ENCODE results near the gene PRDX5.
A peak's percentile ranks its signal among the peaks of the same experiment; 100 is the strongest.

PRDX5 gene

DNA sequence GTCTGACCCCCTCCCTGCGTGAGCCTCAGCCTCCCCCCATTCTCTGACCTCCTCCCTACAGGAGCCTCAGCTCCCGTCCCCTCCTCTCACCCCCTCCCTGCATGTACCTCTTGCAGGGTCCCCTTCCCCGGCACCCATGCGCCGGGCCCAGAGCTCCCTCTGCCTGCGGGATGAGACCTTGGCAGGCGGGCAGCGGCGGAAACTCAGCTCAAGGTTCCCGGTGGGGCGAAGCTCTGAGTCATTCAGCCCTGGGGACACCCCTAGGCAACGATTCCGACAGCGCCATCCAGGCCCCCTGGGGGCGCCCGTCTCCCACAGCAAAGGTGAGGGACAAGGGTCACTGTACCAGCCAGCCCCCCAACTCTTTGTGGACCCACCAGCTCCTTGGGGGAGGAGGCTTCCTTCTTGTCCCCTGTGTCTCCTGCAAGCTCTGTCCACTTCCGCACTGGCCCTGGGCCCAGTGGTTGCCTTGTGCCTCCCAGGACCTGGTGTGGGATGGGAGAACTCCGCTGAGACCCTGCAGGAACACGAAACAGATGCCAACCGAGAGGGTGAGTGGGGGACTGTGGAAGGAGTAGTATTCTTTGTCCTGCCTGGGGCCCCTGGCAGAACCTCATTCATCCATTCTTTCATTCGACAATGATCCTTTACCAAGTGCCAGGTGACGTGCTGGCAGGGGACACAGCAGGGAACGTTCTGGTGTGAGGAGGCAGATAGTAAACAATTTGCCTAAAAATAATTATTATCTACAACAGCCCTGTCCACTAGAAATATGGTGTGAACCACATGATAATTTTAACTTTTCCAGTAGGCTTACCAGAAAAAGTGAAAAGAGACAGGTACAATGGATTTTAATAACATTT is 37.4 kb downstream of the PRDX5 start:
- peak overlapping the region; percentile 26 for H3K4me3 ChIP-seq (ENCODE audit: control insufficient read depth, low read depth, low read length)
- peak; percentile 76 for DNase-seq (ENCODE audit: low read depth)
- TF ChIP-seq, protein P1, sequence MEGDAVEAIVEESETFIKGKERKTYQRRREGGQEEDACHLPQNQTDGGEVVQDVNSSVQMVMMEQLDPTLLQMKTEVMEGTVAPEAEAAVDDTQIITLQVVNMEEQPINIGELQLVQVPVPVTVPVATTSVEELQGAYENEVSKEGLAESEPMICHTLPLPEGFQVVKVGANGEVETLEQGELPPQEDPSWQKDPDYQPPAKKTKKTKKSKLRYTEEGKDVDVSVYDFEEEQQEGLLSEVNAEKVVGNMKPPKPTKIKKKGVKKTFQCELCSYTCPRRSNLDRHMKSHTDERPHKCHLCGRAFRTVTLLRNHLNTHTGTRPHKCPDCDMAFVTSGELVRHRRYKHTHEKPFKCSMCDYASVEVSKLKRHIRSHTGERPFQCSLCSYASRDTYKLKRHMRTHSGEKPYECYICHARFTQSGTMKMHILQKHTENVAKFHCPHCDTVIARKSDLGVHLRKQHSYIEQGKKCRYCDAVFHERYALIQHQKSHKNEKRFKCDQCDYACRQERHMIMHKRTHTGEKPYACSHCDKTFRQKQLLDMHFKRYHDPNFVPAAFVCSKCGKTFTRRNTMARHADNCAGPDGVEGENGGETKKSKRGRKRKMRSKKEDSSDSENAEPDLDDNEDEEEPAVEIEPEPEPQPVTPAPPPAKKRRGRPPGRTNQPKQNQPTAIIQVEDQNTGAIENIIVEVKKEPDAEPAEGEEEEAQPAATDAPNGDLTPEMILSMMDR (conservative IDR thresholded peaks at IDR 0.05; ENCODE audit: control insufficient read depth, insufficient read depth, low read depth, low read length) = peak; percentile 63

DNA sequence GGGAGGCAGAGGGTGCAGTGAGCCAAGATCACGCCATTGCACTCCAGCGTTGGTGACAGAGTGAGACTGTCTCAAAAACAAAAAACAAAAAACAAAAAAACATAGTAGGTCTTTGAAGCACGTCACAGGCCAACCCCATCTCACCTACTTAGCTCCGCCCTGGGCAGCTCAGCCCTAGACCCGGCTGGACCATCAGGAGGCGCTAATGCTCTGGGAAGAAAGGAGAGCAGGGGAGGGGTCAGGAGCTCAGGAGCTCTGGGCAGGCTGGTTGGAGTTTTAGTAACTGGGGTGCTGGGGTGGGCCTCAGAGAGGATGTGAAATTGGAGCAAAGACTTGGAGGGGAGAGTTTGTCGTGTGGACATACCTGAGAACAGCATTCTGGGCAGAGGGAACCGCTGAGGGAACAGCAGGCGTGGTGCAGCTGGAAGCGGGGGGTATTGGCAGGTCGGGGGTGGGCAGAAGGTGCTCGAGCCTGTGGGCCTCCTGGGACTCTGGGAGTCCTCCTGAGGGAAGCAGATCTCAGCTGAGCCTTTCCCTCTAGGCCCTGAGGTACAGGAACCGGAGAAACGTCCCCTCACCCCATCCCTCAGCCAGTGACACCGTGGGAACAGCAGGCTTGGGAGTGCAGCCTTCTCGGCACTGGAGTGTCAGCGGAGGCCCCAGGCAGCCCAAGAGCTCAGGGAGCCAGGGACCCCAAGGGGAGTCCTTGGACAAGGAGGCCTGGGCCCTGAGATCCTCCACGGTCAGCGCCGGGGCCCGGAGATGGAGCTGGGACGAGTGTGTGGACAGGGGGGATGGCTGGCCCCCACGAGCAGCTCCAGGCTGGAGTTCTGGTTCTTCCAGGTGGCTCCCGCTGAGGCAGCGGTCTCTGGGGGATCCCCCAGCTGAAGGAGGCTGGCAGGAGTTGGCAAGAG is 38.8 kb downstream of the PRDX5 start:
- TF ChIP-seq, protein P1 (conservative IDR thresholded peaks at IDR 0.05; ENCODE audit: control insufficient read depth, insufficient read depth, low read depth, low read length) = peak; percentile 36
- peak; percentile 47 for DNase-seq (ENCODE audit: low read depth)
- no peak overlapping the region for H3K4me3 ChIP-seq (ENCODE audit: control insufficient read depth, low read depth, low read length)

DNA sequence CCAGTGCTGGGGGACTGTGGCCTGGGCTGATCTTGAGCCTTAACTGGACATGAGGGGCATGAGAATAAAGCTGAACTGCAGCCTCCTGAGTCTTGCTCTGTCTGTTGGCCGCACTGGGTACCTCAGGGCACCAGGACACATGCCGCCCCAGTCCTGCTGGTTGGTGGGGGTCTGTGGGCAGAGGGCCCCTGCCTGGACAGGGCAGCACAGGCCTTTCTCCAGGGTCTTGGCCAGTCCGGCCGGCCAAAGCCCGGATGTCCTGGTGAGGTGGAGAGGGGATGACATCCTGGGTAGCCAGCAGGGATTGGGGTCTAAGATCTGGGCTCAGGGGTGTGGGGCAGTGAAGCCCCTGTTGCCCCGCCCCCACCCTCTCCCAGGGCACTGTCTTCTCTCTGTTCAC is 39.5 kb downstream of the PRDX5 start:
- H3K4me3 ChIP-seq (ENCODE audit: control insufficient read depth, low read depth, low read length) = no peak overlapping the region
- TF ChIP-seq, protein P1 (conservative IDR thresholded peaks at IDR 0.05; ENCODE audit: control insufficient read depth, insufficient read depth, low read depth, low read length) = no peak
- DNase-seq (ENCODE audit: low read depth) = no peak

DNA sequence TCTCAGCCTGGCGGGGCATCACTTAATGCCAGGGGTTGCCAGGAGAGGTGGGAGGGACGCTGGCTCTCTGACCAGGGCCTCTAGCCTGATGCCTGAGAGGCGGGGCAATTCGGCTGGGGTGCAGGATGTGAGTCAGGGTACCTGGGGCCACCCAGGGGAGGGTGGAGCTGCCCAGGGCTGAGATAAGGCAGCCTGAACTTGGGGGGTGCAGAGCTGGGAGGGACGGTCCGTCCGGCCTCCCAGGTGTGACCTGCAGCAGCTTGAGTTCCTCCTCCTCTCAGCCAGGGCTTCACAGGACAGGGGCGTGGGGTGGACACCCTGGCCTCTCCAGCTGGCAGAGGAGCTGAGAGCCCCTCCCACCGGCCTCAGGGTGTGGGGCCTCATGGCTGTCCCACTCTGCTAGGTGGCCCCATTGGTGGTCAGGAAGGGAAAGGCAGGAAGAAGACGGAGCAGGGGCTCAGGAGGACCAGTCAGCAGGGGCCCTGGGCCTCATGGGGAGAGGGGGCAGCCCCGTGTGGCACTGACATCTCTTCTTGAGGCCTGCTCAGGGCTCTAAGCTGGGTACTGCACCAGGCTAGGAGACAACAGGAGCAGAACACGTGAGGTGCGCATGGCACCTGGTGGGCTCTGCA is 40.1 kb downstream of the PRDX5 start:
- TF ChIP-seq, protein P1 (conservative IDR thresholded peaks at IDR 0.05; ENCODE audit: control insufficient read depth, insufficient read depth, low read depth, low read length) = no peak
- H3K4me3 ChIP-seq (ENCODE audit: control insufficient read depth, low read depth, low read length) = no peak overlapping the region
- no peak for DNase-seq (ENCODE audit: low read depth)

DNA sequence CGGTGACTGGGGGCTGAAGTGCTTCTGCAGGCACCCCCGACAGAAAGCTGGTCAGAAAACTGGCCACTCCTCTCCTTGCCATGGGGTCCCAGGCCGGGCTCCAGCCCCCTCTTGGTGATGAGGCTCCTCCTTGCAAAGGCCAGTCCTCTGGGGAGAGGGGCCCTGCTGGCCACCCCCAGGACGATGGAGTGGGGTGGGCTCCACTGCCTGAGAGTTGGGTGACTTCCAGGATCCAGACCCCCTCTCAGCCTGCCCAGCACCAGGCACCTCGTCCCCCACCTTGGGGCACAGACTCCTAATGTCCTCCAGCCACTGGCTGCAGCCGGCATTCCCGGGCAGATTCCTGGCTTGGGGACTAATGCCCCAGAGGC is 40.6 kb downstream of the PRDX5 start:
- DNase-seq (ENCODE audit: low read depth) = no peak
- H3K4me3 ChIP-seq (ENCODE audit: control insufficient read depth, low read depth, low read length) = peak overlapping the region; percentile 40
- TF ChIP-seq, protein P1 (conservative IDR thresholded peaks at IDR 0.05; ENCODE audit: control insufficient read depth, insufficient read depth, low read depth, low read length) = no peak

DNA sequence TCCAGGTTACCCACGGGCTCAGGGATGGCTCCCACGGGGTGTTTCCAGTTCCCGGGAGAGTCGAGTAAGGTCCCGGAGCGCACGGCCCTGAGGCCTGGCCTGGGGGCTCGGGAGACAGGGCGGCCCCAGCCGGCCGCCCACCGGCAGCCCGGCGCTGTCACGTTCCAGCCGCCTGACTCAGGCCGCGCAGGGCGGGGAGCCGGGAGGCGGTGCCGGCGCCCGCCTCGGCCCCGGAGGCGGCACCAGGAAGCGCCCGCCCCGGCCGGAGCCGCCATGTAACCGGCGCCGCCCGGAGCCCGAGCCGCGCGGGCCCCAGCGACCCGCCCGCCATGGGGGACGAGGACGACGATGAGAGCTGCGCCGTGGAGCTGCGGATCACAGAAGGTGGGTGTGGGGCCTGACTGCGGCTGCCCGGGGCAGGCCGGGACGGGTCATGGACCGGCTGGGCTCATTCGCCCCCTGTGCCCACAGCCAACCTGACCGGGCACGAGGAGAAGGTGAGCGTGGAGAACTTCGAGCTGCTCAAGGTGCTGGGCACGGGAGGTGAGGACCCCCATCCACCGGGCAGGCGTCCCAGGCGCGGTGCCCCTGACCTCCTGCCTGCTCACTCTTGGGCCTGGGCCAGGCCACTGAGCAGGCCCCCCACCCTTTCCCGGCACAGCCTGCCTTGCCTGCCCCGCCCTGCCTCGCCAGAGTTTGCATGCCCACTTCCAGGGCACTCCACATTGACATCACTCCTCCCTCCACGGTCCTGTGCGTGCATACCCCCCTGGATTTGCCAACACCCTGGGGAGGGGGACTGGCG is 41.2 kb downstream of the PRDX5 start, which contains the start of gene RPS6KA4:
Gene RPS6KA4 (plus strand): TSS at position 256 of the 805 bp plus-strand sequence. CDS start 74 bp downstream, at position 330.
- TF ChIP-seq, protein P1 (conservative IDR thresholded peaks at IDR 0.05; ENCODE audit: control insufficient read depth, insufficient read depth, low read depth, low read length) = no peak
- peak within 1 kb of the TSS; percentile 80 for H3K4me3 ChIP-seq (ENCODE audit: control insufficient read depth, low read depth, low read length)
- DNase-seq (ENCODE audit: low read depth) = peak; percentile 42
